ENCODE data around the gene SLC8A2.

SLC8A2 gene

DNA sequence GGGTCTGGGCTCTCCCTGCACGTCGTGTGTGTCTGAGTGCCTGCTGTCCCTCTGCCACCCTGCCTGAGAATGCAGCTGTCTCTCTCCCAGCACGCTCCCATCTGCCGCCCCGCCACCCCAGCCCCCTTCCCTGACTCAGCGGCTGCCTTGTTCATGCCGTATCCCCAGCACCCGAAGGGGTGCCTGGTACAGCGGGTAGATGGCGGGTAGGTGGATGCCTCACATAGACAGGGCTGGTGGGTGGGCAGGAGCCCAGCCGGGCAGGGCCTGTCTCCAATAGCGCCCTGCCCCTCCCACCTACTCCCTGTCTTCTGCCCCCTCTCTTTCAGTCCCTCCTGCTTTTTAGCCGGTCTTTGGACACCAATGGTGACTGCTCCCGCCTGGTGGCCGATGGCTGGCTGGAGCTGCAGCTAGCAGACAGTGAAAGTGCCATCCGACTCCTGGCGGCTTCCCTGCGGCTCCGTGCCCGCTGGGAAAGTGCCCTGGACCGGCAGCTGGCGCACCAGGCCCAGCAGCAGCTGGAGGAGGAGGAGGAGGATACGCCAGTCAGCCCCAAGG lies 92.2 kb downstream of the SLC8A2 start:
- H4K20me1 ChIP-seq = peaks cover 0 to 81% (median 34%) of the 10 kb centered on the region in 11 experiments; a peak in 19 of 22 replicates
- H3K27me3 ChIP-seq = no peaks in the 10 kb centered on the region
- peaks cover 73 to 87% (median 81%) of the 10 kb centered on the region in 11 experiments for H3K36me3 ChIP-seq
- H3K4me3 ChIP-seq = no peak overlapping the region
- H3K4me2 ChIP-seq = no peak overlapping the region
- no peak overlapping the region for H3K27ac ChIP-seq
- H3K4me1 ChIP-seq = peaks cover 15 to 66% (median 27%) of the 10 kb centered on the region in 10 experiments
- no peak overlapping the region for H3K9ac ChIP-seq
- H3K9me3 ChIP-seq (replicated peaks in 1 of 11) = no peaks in the 10 kb centered on the region
- TF ChIP-seq Cebpa-rat (IDR thresholded peaks at IDR 0.05) = no peak

DNA sequence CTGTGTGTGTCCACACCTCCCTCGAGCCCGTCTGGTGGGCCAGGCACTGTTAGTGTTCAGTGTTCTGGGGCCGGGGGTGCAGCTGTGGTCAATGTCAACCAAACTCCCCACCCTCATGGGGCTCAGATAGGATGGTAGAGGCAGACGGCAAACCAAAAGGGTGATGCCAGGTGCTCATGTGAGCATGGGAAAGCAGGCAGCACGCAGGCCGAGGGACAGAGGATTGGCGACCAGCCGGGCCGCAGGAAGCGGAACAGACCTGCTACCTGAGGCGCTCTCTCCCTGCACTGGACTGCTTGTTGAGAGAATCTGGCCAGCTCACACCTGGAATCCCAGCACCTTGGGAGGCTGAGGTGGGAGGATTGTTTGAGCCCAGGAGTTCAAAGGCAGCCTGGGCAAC lies 93.4 kb downstream of the SLC8A2 start:
- Histone ChIP-seq H4K20me1 (peaks cover 0 to 86% (median 34%) of the 10 kb centered on the region in 11 experiments; a peak in 20 of 22 replicates), H3K4me3 (no peak overlapping the region), H3K27me3 (no peaks in the 10 kb centered on the region), H3K27ac (no peak overlapping the region), H3K36me3 (peaks cover 84 to 99% (median 93%) of the 10 kb centered on the region in 11 experiments), H3K9me3 (replicated peaks in 1 of 11) (no peaks in the 10 kb centered on the region), H3K4me1 (peaks cover 15 to 63% (median 27%) of the 10 kb centered on the region in 10 experiments), H3K4me2 (no peak overlapping the region), H3K9ac (no peak overlapping the region; a peak in 1 of 22 replicates)
- no peak for TF ChIP-seq Cebpa-rat (IDR thresholded peaks at IDR 0.05)
